Mucosa of descending colon (tissue), 3 donors: ENCODE data around the gene CISH. TPM values are rescaled to one million over a fixed set of nuclear protein-coding genes. Genes with fewer than 3 reads are reported as not detected.

Experiments
- ATAC-seq: fragments of 200-7000 bp; cut with Tn5 transposase; one replicate; pipeline ENCODE4 v1.9.1; 2020; ENCODE audit warnings: mild to moderate bottlenecking, moderate library complexity
- DNase-seq, 3 donors: peaks; one replicate each; pipeline ENCODE4 v3.0.0-alpha.2; 2020
- H3K36me3 ChIP-seq: fragments of 200-600 bp; one replicate; pipeline ENCODE4 v1.8.0; 2021; ENCODE audit warnings: low read depth, mild to moderate bottlenecking
- H3K4me1 ChIP-seq: fragments of 200-600 bp; one replicate; pipeline ENCODE4 v1.8.0; 2021; ENCODE audit warnings: low read depth, mild to moderate bottlenecking
- H3K4me3 ChIP-seq: fragments of 200-600 bp; one replicate; pipeline ENCODE4 v1.8.0; 2021; ENCODE audit warnings: mild to moderate bottlenecking
- H3K9me3 ChIP-seq: fragments of 200-600 bp; one replicate; pipeline ENCODE4 v1.8.0; 2021; ENCODE audit warnings: mild to moderate bottlenecking
- CTCF ChIP-seq: fragments of 200-600 bp; IDR thresholded peaks from one replicate; pipeline ENCODE4 v1.8.0; 2022; ENCODE audit warnings: antibody characterized with exemption, mild to moderate bottlenecking
- intact Hi-C, 2 donors: fragments of 100-400 bp; cut with DNase I in 1 of 2; cut with micrococcal nuclease in 1 of 2; formaldehyde crosslinking; loops; one replicate each; pipeline versions ENCODE4 v1.11.0 to v1.11.1; 2022; cut with DNase I, micrococcal nuclease
- total RNA-seq, 3 donors: library from RNA; stranded (reverse); fragmentation: NEBNext Ultra II Directional in 2 of 3; extraction: Animal tissue kit (Norgen Biotek cat#: 25700) in 2 of 3; gene quantifications; one replicate each; pipeline versions ENCODE4 v1.2.1 to v1.2.4, GENCODE V29; 2021 to 2023
- donor health status: DM: no; HTN: no; CAD: no; lungs with moderate emphysema.
- donor health status: DM: no; HTN: no; CAD: no.
- donor health status: DM: no; HTN: yes; CAD: no.

The CISH gene
- total RNA-seq, 3 donors from 2014 or later, result 12.7 to 21.4 (median 19.2) TPM

DNA sequence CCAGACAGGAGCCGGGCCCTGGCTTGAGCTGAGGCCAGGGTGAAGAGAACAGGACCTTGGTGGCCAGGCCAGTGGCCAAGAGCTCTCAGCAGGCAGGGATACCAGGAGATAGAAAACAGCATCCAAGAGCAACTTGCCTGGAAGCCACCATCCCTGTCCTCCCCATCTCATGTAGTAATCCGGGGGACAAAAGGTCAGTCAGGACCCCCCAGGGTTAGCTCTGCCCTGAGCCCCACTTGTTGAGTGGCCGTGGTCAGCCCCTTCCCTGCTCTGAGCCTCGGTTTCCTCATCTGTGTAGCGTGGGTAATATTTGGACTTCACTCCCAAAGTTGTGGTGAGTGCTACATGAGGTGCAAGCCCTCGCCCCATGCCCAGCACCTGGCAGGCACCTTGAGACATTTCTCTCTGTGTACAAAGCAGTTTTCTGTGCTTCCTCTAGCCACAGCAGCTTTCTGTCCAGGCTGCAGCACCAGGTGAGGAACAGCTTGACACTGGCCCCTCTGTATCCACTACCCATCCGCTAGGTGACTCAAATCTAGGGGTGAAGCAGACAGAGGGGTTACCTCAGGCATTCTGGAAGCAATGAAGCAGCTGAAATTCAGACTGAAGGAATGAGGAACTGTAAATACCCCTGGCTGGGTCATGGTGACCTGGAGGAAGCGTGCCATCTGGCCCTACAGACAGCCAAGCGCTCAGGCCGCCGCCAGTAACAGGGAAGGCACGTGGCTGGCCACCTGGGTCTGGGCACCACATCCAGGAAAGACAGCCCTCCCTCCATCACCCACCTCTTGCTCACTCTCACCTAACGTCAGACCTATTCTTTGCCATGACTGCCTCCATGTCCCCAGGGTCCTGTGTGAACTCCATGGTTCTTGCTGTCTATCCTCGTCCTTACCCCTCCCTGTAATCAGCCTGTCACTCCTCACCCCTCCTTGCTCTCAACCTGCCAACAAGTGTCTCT is 6.7 kb downstream of the CISH start:
- peaks cover 9% of the 10 kb centered on the region for H3K36me3 ChIP-seq
- ATAC-seq, result no peak
- no peak overlapping the region for H3K4me3 ChIP-seq
- no peaks in the 10 kb centered on the region for H3K9me3 ChIP-seq
- peaks cover 71% of the 10 kb centered on the region for H3K4me1 ChIP-seq
- TF ChIP-seq CTCF, result no peak
- intact Hi-C loops, result no loop called here
- peak in 2 of 3 donors; percentile 54 to 69 for DNase-seq

GRCh38 chr3:50604110-50604621 is 7.4 kb downstream of the CISH start:
- intact Hi-C loops, result no loop called here
- Histone ChIP-seq H3K9me3 (no peaks in the 10 kb centered on the region), H3K36me3 (peaks cover 9% of the 10 kb centered on the region), H3K4me3 (no peak overlapping the region), H3K4me1 (peaks cover 66% of the 10 kb centered on the region)
- ATAC-seq, result no peak
- no peak for DNase-seq
- TF ChIP-seq CTCF, result no peak

DNA sequence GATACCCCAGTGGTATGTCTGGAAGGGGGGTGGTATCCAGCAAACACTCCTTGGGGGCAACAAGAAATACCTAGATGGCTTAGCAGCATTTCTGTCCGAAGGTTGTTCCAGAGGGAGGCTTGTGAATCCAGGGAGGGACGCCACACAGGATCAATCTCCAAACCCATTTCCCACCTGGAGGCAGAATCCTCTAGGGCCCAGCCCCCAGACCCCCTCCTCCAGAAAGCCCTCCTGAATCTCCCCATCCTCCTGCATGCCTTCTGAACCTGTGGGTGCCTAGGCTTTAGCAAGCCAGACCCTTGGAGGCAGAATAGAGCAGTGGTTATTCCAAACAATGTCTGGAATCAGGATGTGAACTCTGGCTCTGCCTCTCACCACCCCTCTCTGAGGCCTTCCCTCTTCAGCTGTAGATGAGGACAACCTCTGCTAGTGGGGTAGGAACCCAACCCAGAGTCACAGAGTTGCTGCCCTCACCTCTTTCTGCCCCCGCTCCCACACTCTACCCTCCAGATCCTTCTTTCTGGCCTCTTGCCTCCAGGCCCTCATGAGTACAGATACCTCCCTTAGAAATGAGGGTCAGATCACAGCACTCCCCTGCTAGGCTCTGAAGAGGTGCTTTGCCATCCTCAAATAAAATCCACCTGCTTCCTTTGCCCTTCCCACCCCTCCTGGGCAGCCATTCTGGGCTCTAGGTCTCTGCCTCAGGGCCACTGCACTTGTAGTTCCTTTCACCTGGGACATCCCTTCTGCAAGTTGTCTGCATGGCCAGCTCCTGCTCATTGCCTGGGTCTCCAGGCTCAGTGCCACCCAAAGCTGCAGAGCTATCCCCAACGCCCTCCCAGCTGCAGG is 8.1 kb downstream of the CISH start:
- DNase-seq, result no peak
- Histone ChIP-seq H3K36me3 (peaks cover 9% of the 10 kb centered on the region), H3K4me1 (peaks cover 61% of the 10 kb centered on the region), H3K4me3 (no peak overlapping the region), H3K9me3 (no peaks in the 10 kb centered on the region)
- ATAC-seq, result no peak
- TF ChIP-seq CTCF, result no peak
- intact Hi-C loops, result no loop called here

DNA sequence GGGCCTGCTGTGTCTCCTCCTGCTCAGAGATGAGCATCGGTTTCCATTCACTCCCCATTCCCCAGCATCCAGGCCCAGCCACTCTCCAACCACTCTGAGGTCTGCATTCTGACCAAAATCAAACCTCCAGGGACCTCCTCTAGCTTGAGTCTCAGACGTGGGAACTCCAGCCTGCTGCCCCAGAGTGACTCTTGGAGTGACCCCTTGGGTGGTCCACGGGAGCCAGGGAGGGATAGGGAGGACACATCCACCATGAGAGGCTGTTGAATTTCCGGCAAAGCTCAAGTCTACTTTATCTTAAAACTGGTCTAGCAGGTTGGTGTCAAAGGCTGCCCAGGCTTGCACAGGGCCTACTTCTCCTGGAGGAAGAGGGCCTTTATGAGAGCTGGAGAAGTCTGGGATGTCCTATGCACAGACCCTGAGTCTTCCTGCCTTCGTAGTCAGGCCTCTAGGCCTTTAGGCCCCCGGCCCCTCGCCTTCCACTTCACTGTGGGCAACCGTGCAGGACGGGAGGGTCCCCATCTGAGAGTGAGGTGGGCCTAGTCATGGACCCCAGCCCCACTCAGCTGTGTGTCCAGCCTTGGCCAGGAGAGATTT is 8.9 kb downstream of the CISH start:
- Histone ChIP-seq H3K9me3 (no peaks in the 10 kb centered on the region), H3K36me3 (peaks cover 9% of the 10 kb centered on the region), H3K4me3 (no peak overlapping the region), H3K4me1 (peaks cover 55% of the 10 kb centered on the region)
- DNase-seq (peak; percentile 53 to 55 (median 55)), ATAC-seq (peak; percentile 29)
- no peak for TF ChIP-seq CTCF
- intact Hi-C loops, result no loop called here

GRCh38 chr3:50600841-50601591 is 10.6 kb downstream of the CISH start:
- H3K4me3 ChIP-seq, result no peak overlapping the region

More at GRCh38 chr3:50600841-50601591, 10.6 kb downstream of the CISH start:
- DNase-seq (peak; percentile 96 to 97 (median 97)), ATAC-seq (peak; percentile 88)
- intact Hi-C loops, result no loop called here
- H3K36me3 ChIP-seq, result no peaks in the 10 kb centered on the region
- H3K4me1 ChIP-seq, result peaks cover 43% of the 10 kb centered on the region
- H3K9me3 ChIP-seq, result no peaks in the 10 kb centered on the region
- TF ChIP-seq CTCF, result no peak
